Measurements from ENCODE around the gene ZNF117.

DNA sequence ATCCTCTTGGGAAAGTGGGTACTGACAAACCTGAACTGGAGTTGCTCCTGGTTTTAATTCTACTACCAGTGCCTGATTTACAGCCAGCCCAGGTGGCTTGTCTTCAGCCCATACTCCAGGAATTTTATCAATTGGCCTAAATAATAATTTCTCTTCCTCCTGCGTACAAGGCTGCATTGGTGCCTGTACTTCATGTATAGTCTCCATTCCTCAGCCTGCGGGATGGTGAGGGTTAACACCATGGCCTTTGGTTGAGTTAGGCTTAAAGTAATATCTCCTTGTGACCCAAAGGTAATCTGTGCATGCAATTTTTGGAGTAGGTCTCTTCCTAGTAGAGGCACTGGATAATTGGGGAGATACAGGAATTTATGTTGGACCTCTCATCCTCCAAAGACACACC, 5.5 kb upstream of the ZNF117 start:
- TF ChIP-seq CTCF (IDR thresholded peaks at IDR 0.05 in 4 of 5, conservative IDR thresholded peaks at IDR 0.05 in 1 of 5): no peak
- TF ChIP-seq POLR2A (IDR thresholded peaks at IDR 0.05): no peak

Data from gastrocnemius medialis (tissue), 4 donors.